C4-2B (cell line): Measurements from ENCODE around the gene CCNJL.

Source experiments
- CTCF ChIP-seq: fragments of 450-650 bp; conservative IDR thresholded peaks from 2 replicates; pipeline ENCODE4 v1.5.1; 2017; ENCODE audit warnings: mild to moderate bottlenecking
- ZFX ChIP-seq: fragments of 450-650 bp; IDR thresholded peaks from 2 replicates; pipeline ENCODE4 v1.6.1; 2017

- no peak for TF ChIP-seq CTCF
- no peak for TF ChIP-seq ZFX
These were observed 39.5 kb downstream of the CCNJL start for GRCh38 chr5:160272889-160273288.
